VCaP (cell line): ENCODE data around the gene HDAC8.

ENCODE experiments used
- H3K27ac ChIP-seq: fragments of 450-650 bp; 2 replicates; pipeline ENCODE4 v1.5.1; 2017
- CTCF ChIP-seq: fragments of 450-650 bp; conservative IDR thresholded peaks from 2 replicates; pipeline ENCODE4 v1.5.1; 2017; ENCODE audit warnings: mild to moderate bottlenecking, moderate library complexity

HDAC8 gene

GRCh38 chrX:72478853-72479252 is 93.8 kb downstream of the HDAC8 start:
- peak overlapping the region; percentile 49 for H3K27ac ChIP-seq
- TF ChIP-seq CTCF, result no peak

- no peak for TF ChIP-seq CTCF
- peak overlapping the region; percentile 49; the same call in 1 of the 2 replicates for H3K27ac ChIP-seq
Observed at GRCh38 chrX:72478351-72478750, 94.3 kb downstream of the HDAC8 start.

- H3K27ac ChIP-seq, result peak overlapping the region; percentile 49; the same call in 1 of the 2 replicates
- no peak for TF ChIP-seq CTCF
Observed at GRCh38 chrX:72477781-72478181, 94.9 kb downstream of the HDAC8 start.

GRCh38 chrX:72477376-72477775 is 95.3 kb downstream of the HDAC8 start:
- no peak overlapping the region for H3K27ac ChIP-seq
- TF ChIP-seq CTCF, result no peak

- no peak for TF ChIP-seq CTCF
- no peak overlapping the region for H3K27ac ChIP-seq
Observed at GRCh38 chrX:72475952-72476668, 96.5 kb downstream of the HDAC8 start.

- no peak for TF ChIP-seq CTCF
- no peak overlapping the region for H3K27ac ChIP-seq
Observed at GRCh38 chrX:72475338-72475737, 97.3 kb downstream of the HDAC8 start.

- H3K27ac ChIP-seq, result no peak overlapping the region
- no peak for TF ChIP-seq CTCF
Observed at GRCh38 chrX:72470532-72471223, 102.0 kb downstream of the HDAC8 start.
